Activated CD8-positive, alpha-beta memory T cell treated with anti-CD3 and anti-CD28 coated beads, Interleukin-2, amount 50 U/mL, for 1 hour (primary cell): ENCODE results near the gene ARSG.

Experiments
- DNase-seq: peaks from one replicate; pipeline ENCODE4 v3.0.0-alpha.2; 2020; ENCODE audit errors: extremely low read depth

Gene ARSG

GRCh38 chr17:68452724-68453290 lies 161.5 kb downstream of the ARSG start:
- no peak for DNase-seq

GRCh38 chr17:68453991-68454665 lies 162.8 kb downstream of the ARSG start:
- no peak for DNase-seq

- DNase-seq = no peak
These were observed 164.6 kb downstream of the ARSG start for GRCh38 chr17:68455901-68456338.

- no peak for DNase-seq
These were observed 165.3 kb downstream of the ARSG start for GRCh38 chr17:68456339-68457167.

GRCh38 chr17:68457168-68457538 lies 165.9 kb downstream of the ARSG start, which contains the start of gene WIPI1:
Gene WIPI1 (minus strand): TSS chr17:68457496. CDS start chr17:68457421, 75 bp downstream.
- DNase-seq = no peak

- peak; percentile 89 for DNase-seq
These were observed 166.4 kb downstream of the ARSG start for GRCh38 chr17:68457539-68458259.

GRCh38 chr17:68458260-68459036 lies 167.2 kb downstream of the ARSG start:
- DNase-seq = no peak

GRCh38 chr17:68459037-68459639 lies 167.8 kb downstream of the ARSG start:
- DNase-seq = no peak

GRCh38 chr17:68460146-68460545 lies 168.9 kb downstream of the ARSG start:
- DNase-seq = no peak

GRCh38 chr17:68460715-68461114 lies 169.4 kb downstream of the ARSG start:
- no peak for DNase-seq

GRCh38 chr17:68461122-68461539 lies 169.8 kb downstream of the ARSG start:
- no peak for DNase-seq

GRCh38 chr17:68461589-68461988 lies 170.3 kb downstream of the ARSG start:
- no peak for DNase-seq

- DNase-seq = peak; percentile 54
These were observed 171.3 kb downstream of the ARSG start for GRCh38 chr17:68462381-68463210.

- no peak for DNase-seq
These were observed 172.1 kb downstream of the ARSG start for GRCh38 chr17:68463211-68464019.

GRCh38 chr17:68468334-68468733 lies 177.0 kb downstream of the ARSG start:
- no peak for DNase-seq

- no peak for DNase-seq
These were observed 177.5 kb downstream of the ARSG start for GRCh38 chr17:68468788-68469187.
